ENCODE data around the gene PRDM16. TPM values are rescaled to one million over a fixed set of nuclear protein-coding genes. Genes with fewer than 3 reads are reported as not detected.

PRDM16 gene
- total RNA-seq, 1 experiment from 2014 or later: 0.17 TPM

DNA sequence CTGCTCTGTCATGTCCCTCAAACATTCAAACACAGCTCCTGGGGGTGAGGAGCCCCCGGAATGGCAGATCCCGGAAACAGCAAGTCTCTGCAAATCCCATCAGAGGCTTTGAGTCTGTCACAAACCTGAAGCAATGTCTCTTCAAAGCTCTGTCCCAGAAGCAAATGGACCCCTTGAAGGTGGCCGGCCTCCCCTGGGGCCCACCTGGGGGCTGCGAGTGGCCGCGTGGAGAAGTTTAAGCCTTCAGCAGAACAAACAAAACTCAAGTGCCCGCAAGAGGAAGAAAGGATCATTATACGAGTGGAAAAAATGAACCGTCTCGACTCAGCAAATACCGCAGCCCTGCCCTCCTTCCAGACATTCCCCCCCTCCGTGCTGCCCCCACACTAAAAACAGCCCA is 53.3 kb downstream of the PRDM16 start:
- H3K9me3 ChIP-seq (ENCODE audit: control insufficient read depth, low read depth, low read length): no peaks in the 10 kb centered on the region
- no peaks in the 10 kb centered on the region for H3K27me3 ChIP-seq (ENCODE audit: insufficient read depth, low read length)
- no peak overlapping the region for H2AFZ ChIP-seq (ENCODE audit: low read length)
- H3K14ac ChIP-seq (ENCODE audit: insufficient read depth, low read length): no peak overlapping the region
- no peak overlapping the region for H4K8ac ChIP-seq (replicated peaks; ENCODE audit: insufficient read length, low read depth, low read length)
- no peak overlapping the region for H2BK15ac ChIP-seq (ENCODE audit: low read depth, low read length)
- no peak overlapping the region for H2BK5ac ChIP-seq (ENCODE audit: insufficient read length, low read length)
- H3K4me1 ChIP-seq (ENCODE audit: insufficient read depth, low read length): no peaks in the 10 kb centered on the region
- Mint-ChIP-seq H3K4me3 (no peak overlapping the region), H3K4me1 (peaks cover 15 to 31% of the 10 kb centered on the region in 2 experiments), H3K27me3 (ENCODE audit: low read depth) (no peaks in the 10 kb centered on the region; the same call in 1 of the 2 replicates), H3K27ac (no peak overlapping the region; a peak in 1 of 7 replicates), H3K9me3 (no peaks in the 10 kb centered on the region; a peak in 1 of 5 replicates), H3K36me3 (ENCODE audit: insufficient read depth in 1 of 3, low read depth in 3 of 3) (no peaks in the 10 kb centered on the region)
- H2BK120ac ChIP-seq (ENCODE audit: low read depth, low read length, poor library complexity, severe bottlenecking): no peak overlapping the region
- TF ChIP-seq, protein P1, sequence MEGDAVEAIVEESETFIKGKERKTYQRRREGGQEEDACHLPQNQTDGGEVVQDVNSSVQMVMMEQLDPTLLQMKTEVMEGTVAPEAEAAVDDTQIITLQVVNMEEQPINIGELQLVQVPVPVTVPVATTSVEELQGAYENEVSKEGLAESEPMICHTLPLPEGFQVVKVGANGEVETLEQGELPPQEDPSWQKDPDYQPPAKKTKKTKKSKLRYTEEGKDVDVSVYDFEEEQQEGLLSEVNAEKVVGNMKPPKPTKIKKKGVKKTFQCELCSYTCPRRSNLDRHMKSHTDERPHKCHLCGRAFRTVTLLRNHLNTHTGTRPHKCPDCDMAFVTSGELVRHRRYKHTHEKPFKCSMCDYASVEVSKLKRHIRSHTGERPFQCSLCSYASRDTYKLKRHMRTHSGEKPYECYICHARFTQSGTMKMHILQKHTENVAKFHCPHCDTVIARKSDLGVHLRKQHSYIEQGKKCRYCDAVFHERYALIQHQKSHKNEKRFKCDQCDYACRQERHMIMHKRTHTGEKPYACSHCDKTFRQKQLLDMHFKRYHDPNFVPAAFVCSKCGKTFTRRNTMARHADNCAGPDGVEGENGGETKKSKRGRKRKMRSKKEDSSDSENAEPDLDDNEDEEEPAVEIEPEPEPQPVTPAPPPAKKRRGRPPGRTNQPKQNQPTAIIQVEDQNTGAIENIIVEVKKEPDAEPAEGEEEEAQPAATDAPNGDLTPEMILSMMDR (conservative IDR thresholded peaks at IDR 0.05): no peak
- H3T11ph ChIP-seq (ENCODE audit: low read length): no peak overlapping the region
- no peak overlapping the region for H3K9ac ChIP-seq (ENCODE audit: extremely low read depth, insufficient read length, low read length)
- no peak overlapping the region for H2AK5ac ChIP-seq (ENCODE audit: insufficient read length, low read length)
- no peaks in the 10 kb centered on the region for H3K79me1 ChIP-seq (ENCODE audit: insufficient read depth, low read depth, low read length, poor library complexity, severe bottlenecking)
- WGBS (ENCODE audit: extremely low coverage, insufficient read length, low lambda C conversion rate): no CpG with 5 or more reads among the region's 12 CpGs
- H3K23ac ChIP-seq (ENCODE audit: insufficient read length, low read depth, low read length): no peak overlapping the region
- H3K27ac ChIP-seq (ENCODE audit: insufficient read length, low read depth, low read length): no peak overlapping the region
- H3K4me2 ChIP-seq (ENCODE audit: insufficient read depth, insufficient read length, low read length): no peak overlapping the region
- H4K20me1 ChIP-seq (ENCODE audit: control insufficient read depth, insufficient read depth, insufficient read length): no peaks in the 10 kb centered on the region
- H3K18ac ChIP-seq (ENCODE audit: insufficient read length, low read depth, low read length): no peak overlapping the region
- DNase-seq: no peak
- no peaks in the 10 kb centered on the region for H3K23me2 ChIP-seq (ENCODE audit: insufficient read length, low read depth, low read length, poor library complexity, severe bottlenecking)
- H3K4ac ChIP-seq (ENCODE audit: low read depth, low read length): no peak overlapping the region
- H4K5ac ChIP-seq (ENCODE audit: insufficient read length, low read depth, low read length): no peak overlapping the region
- H4K91ac ChIP-seq (ENCODE audit: insufficient read length, low read depth, low read length): no peak overlapping the region
- H3K56ac ChIP-seq (ENCODE audit: insufficient read length, low read depth, low read length): no peak overlapping the region
- H3K79me2 ChIP-seq (ENCODE audit: insufficient read depth, low read length): no peaks in the 10 kb centered on the region
- H2BK12ac ChIP-seq (ENCODE audit: insufficient read length, low read depth, low read length): no peak overlapping the region
- H2BK20ac ChIP-seq (ENCODE audit: low read depth, low read length, poor library complexity, severe bottlenecking): no peak overlapping the region

Measured in H9 (cell line).